ENCODE data around the gene TMEM88. TPM values are rescaled to one million over a fixed set of nuclear protein-coding genes. Genes with fewer than 3 reads are reported as not detected.

The TMEM88 gene
- total RNA-seq: under 0.01 and 0.85 TPM in 2 replicates

GRCh38 chr17:7854851-7855659 lies at the start of gene TMEM88:
Gene TMEM88, plus strand, starts transcription at chr17:7855066. Its CDS starts 9 bp downstream, at chr17:7855075.

GRCh38 chr17:7833795-7834541 lies 20.9 kb upstream of the TMEM88 start, which contains the start of gene KDM6B:
Gene KDM6B, plus strand, starts transcription at chr17:7834217. Its CDS starts 11,338 bp downstream, at chr17:7845555.

DNA sequence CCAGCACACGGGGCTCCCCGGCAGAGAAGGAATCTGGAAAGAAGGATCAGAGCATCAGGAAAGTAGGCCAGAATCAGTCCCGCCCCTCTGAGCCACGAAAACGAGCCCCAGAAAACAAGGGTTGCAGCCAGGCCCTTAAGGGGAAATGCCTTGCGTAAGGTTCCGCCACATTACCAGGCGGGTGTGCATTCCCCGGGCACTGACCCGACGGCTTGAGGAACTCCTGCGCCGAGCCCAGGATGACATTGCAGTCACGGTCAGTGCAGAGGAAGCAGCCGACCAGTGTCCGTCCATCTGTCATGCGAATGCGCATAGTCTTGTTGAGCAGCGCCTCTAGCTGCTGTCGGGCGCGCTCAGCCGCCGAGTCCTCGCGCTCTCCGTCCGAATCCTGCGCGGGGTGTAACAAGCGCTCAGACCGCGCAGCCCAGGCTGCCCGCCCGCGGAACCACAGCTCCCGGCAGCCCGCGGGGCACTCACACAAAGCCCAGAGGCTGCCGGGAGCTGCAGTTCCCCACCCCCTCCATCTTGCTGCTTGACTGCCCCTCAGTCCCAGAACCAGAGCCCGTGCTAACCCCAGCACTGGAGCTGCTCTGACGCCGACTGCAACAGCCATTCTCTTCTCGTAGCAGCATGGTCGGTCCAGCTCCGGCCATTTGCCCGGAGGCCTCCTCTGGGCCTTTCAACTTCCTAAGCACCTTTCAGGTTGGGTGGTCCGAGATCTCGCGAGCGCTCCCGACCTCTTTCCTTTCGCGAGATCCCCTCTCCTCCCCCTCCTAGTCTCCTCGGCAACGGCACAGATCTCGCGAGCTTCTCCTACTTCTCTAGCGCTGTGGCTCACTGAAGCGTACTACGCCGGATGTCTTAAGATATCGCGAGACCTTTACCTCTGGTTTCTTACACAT lies 2.2 kb downstream of the TMEM88 start, which contains the start of gene NAA38:
Gene NAA38, minus strand, starts transcription at position 749 of the 902 bp plus-strand sequence. Its CDS starts 96 bp downstream, at position 653.

DNA sequence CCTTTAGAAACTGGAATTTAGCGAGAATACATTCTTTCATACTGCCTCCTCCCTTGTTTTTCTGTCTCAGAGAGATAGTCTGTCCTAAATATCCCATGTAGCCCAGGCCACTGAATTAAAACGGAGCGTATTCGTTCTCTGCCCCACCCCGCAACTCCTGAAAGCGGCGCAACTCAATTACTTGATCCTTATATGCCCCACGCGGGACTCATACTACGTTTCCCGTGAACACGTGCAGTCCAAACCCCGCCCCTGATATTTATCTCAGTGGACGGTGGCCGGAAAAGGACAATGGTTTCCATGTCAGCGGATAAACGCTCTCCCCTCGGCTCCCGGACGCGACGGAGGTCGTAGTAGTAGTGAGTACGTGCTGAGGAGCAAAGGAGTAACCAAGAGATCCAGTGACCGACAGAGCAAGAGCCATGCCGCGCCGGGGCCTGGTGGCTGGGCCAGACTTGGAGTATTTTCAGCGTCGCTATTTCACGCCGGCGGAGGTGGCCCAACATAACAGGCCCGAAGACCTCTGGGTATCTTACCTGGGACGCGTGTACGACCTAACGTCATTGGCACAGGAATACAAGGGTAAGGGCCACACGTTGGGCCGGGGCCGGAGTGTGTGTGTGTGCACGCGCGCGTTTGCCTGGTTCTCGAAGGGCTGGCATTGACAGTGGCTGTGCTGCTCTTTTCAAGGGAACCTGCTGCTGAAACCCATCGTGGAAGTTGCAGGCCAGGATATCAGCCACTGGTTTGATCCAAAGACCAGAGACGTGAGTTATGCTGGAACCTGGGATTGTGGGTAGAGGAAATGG lies 3.1 kb downstream of the TMEM88 start, which contains the start of gene CYB5D1:
Gene CYB5D1, plus strand, starts transcription at position 291 of the 809 bp plus-strand sequence. Its CDS starts 132 bp downstream, at position 423.

GRCh38 chr17:7888184-7888920 lies 33.5 kb downstream of the TMEM88 start, which contains the start of gene CHD3:
Gene CHD3, plus strand, starts transcription at chr17:7888789. Its CDS starts 212 bp downstream, at chr17:7889001.

Other genes with a start within 250 kb of the TMEM88 start
- 39.1 and 51.3 TPM in 2 replicates for gene FXR2, start 240.2 kb upstream of the TMEM88 start, total RNA-seq
- 22.5 and 23.2 TPM in 2 replicates for gene SAT2, start 227.2 kb upstream of the TMEM88 start, total RNA-seq
- under 0.01 and 0.21 TPM in 2 replicates for gene SHBG, start 224.9 kb upstream of the TMEM88 start, total RNA-seq
- gene ATP1B2, start 204.1 kb upstream of the TMEM88 start, total RNA-seq: not detected in 2 replicates
- gene TP53, start 167.6 kb upstream of the TMEM88 start, total RNA-seq: 26.7 and 40.1 TPM in 2 replicates
- gene WRAP53, start 166.6 kb upstream of the TMEM88 start, total RNA-seq: 2.7 and 3.3 TPM in 2 replicates
- under 0.01 and 0.14 TPM in 2 replicates for gene EFNB3, start 149.9 kb upstream of the TMEM88 start, total RNA-seq
- gene DNAH2, start 137.3 kb upstream of the TMEM88 start, total RNA-seq: under 0.01 and 0.21 TPM in 2 replicates
- gene KDM6B, start 20.8 kb upstream of the TMEM88 start, total RNA-seq: 5.5 and 35.3 TPM in 2 replicates
- 18.2 and 27.3 TPM in 2 replicates for gene NAA38, start 2.5 kb downstream of the TMEM88 start, total RNA-seq
- gene CYB5D1, start 2.9 kb downstream of the TMEM88 start, total RNA-seq: 15.7 and 16.4 TPM in 2 replicates
- 62.2 and 167 TPM in 2 replicates for gene CHD3, start 33.7 kb downstream of the TMEM88 start, total RNA-seq
- 12.6 and 15.2 TPM in 2 replicates for gene RNF227, start 61.2 kb downstream of the TMEM88 start, total RNA-seq
- gene KCNAB3, start 74.8 kb downstream of the TMEM88 start, total RNA-seq: under 0.01 and 0.21 TPM in 2 replicates
- gene TRAPPC1, start 76.9 kb downstream of the TMEM88 start, total RNA-seq: 26.7 and 47.7 TPM in 2 replicates
- gene CNTROB, start 77.1 kb downstream of the TMEM88 start, total RNA-seq: 12.0 and 18.7 TPM in 2 replicates
- gene GUCY2D, start 147.5 kb downstream of the TMEM88 start, total RNA-seq: 0.28 TPM in 1 of 2 replicates, not detected in the other
- 20.8 and 72.9 TPM in 2 replicates for gene ALOX15B, start 184.0 kb downstream of the TMEM88 start, total RNA-seq
- 0.57 and 1.7 TPM in 2 replicates for gene ALOX12B, start 232.7 kb downstream of the TMEM88 start, total RNA-seq

All from nasal cavity respiratory epithelium epithelial cell of viscerocranial mucosa (primary cell).